Measurements from ENCODE around the gene ASB4.
A peak's percentile ranks its signal among the peaks of the same experiment; 100 is the strongest.
"Not testable (repeated sequence)": the region's sequence is repeated elsewhere in the genome, so short reads cannot be mapped to it uniquely, and the experiment has no call there.

ASB4 gene

GRCh38 chr7:95478272-95479037 lies 7.3 kb upstream of the ASB4 start:
- DNase-seq (ENCODE audit: low read depth) = no peak

- no peak for DNase-seq (ENCODE audit: low read depth)
These were observed 5.6 kb upstream of the ASB4 start for GRCh38 chr7:95479992-95480624.

- DNase-seq (ENCODE audit: low read depth) = no peak
These were observed 4.2 kb upstream of the ASB4 start for GRCh38 chr7:95481271-95482165.

- DNase-seq (ENCODE audit: low read depth) = no peak
These were observed 3.3 kb upstream of the ASB4 start for GRCh38 chr7:95482424-95482823.

GRCh38 chr7:95490231-95490762 lies 4.6 kb downstream of the ASB4 start:
- no peak for DNase-seq (ENCODE audit: low read depth)

- no peak for DNase-seq (ENCODE audit: low read depth)
These were observed 5.5 kb downstream of the ASB4 start for GRCh38 chr7:95491201-95491600.

- DNase-seq (ENCODE audit: low read depth) = no peak
These were observed 6.0 kb downstream of the ASB4 start for GRCh38 chr7:95491634-95492314.

GRCh38 chr7:95493247-95493646 lies 7.5 kb downstream of the ASB4 start:
- DNase-seq (ENCODE audit: low read depth) = no peak

- no peak for DNase-seq (ENCODE audit: low read depth)
These were observed 8.1 kb downstream of the ASB4 start for GRCh38 chr7:95493844-95494243.

- no peak for DNase-seq (ENCODE audit: low read depth)
These were observed 15.6 kb downstream of the ASB4 start for GRCh38 chr7:95501261-95501832.

GRCh38 chr7:95502403-95502802 lies 16.7 kb downstream of the ASB4 start:
- no peak for DNase-seq (ENCODE audit: low read depth)

- DNase-seq (ENCODE audit: low read depth) = no peak
These were observed 17.8 kb downstream of the ASB4 start for GRCh38 chr7:95503271-95504131.

GRCh38 chr7:95504132-95504588 lies 18.4 kb downstream of the ASB4 start:
- DNase-seq (ENCODE audit: low read depth) = not testable (repeated sequence)

- no peak for DNase-seq (ENCODE audit: low read depth)
These were observed 23.0 kb downstream of the ASB4 start for GRCh38 chr7:95508780-95509179.

- DNase-seq (ENCODE audit: low read depth) = no peak
These were observed 23.5 kb downstream of the ASB4 start for GRCh38 chr7:95509199-95509598.

- DNase-seq (ENCODE audit: low read depth) = peak; percentile 9
These were observed 26.0 kb downstream of the ASB4 start for GRCh38 chr7:95511716-95512260.

GRCh38 chr7:95517458-95517857 lies 31.7 kb downstream of the ASB4 start:
- no peak for DNase-seq (ENCODE audit: low read depth)

- no peak for DNase-seq (ENCODE audit: low read depth)
These were observed 32.1 kb downstream of the ASB4 start for GRCh38 chr7:95517870-95518269.

- no peak for DNase-seq (ENCODE audit: low read depth)
These were observed 34.4 kb downstream of the ASB4 start for GRCh38 chr7:95520136-95520535.

- DNase-seq (ENCODE audit: low read depth) = no peak
These were observed 39.8 kb downstream of the ASB4 start for GRCh38 chr7:95525503-95525902.

Data from stimulated activated CD8-positive, alpha-beta memory T cell treated with anti-CD3 and anti-CD28 coated beads, Interleukin-15, amount 100 ng/mL, for 1 hour (primary cell).